ENCODE results near the gene URI1. TPM values are rescaled to one million over a fixed set of nuclear protein-coding genes. Genes with fewer than 3 reads are reported as not detected.
A peak's percentile ranks its signal among the peaks of the same experiment; 100 is the strongest.

The URI1 gene
- total and polyA plus RNA-seq, 5 donors from 2014 or later, result 11.9 to 60.8 (median 22.6) TPM

- Mint-ChIP-seq H3K4me1 (peaks cover 23 to 83% (median 56%) of the 10 kb centered on the region in 4 donors), H3K27ac (peak overlapping the region in 1 of 3 donors; percentile 1), H3K9me3 (no peaks in the 10 kb centered on the region), H3K4me3 (peak overlapping the region in 1 of 4 donors; percentile 18), H3K27me3 (no peaks in the 10 kb centered on the region), H3K36me3 (peaks cover 17% of the 10 kb centered on the region)
- Histone ChIP-seq H3K4me1 (ENCODE audit: control insufficient read depth, insufficient read depth, low read length, poor library complexity, severe bottlenecking) (peaks cover 10% of the 10 kb centered on the region), H3K36me3 (ENCODE audit: control insufficient read depth, insufficient read depth, low read length) (peaks cover 3% of the 10 kb centered on the region), H3K4me3 (ENCODE audit: low read depth, low read length) (no peak overlapping the region), H3K27me3 (ENCODE audit: control insufficient read depth, insufficient read depth, low read length) (no peaks in the 10 kb centered on the region), H3K27ac (ENCODE audit: insufficient read depth, low read length, poor library complexity, severe bottlenecking) (no peak overlapping the region), H3K9me3 (ENCODE audit: control insufficient read depth in 2 of 2, low read length in 2 of 2) (no peaks in the 10 kb centered on the region)
- DNase-seq (no peak), ATAC-seq (ENCODE audit: low read depth in 2 of 2) (no peak)
These were observed 10.1 kb downstream of the URI1 start for GRCh38 chr19:29952177-29952576.

GRCh38 chr19:29952646-29953045, 10.6 kb downstream of the URI1 start:
- Histone ChIP-seq H3K4me1 (ENCODE audit: control insufficient read depth, insufficient read depth, low read length, poor library complexity, severe bottlenecking) (peaks cover 5% of the 10 kb centered on the region), H3K27me3 (ENCODE audit: control insufficient read depth, insufficient read depth, low read length) (no peaks in the 10 kb centered on the region), H3K9me3 (ENCODE audit: control insufficient read depth in 2 of 2, low read length in 2 of 2) (no peaks in the 10 kb centered on the region), H3K27ac (ENCODE audit: insufficient read depth, low read length, poor library complexity, severe bottlenecking) (no peak overlapping the region), H3K4me3 (ENCODE audit: low read depth, low read length) (no peak overlapping the region), H3K36me3 (ENCODE audit: control insufficient read depth, insufficient read depth, low read length) (peaks cover 3% of the 10 kb centered on the region)
- Mint-ChIP-seq H3K4me3 (no peak overlapping the region), H3K27me3 (no peaks in the 10 kb centered on the region), H3K27ac (peak overlapping the region in 1 of 3 donors; percentile 1), H3K4me1 (peaks cover 20 to 82% (median 55%) of the 10 kb centered on the region in 4 donors), H3K9me3 (no peaks in the 10 kb centered on the region), H3K36me3 (peaks cover 20% of the 10 kb centered on the region)
- ATAC-seq (ENCODE audit: low read depth in 2 of 2) (no peak), DNase-seq (no peak)

GRCh38 chr19:29953352-29954247, 11.6 kb downstream of the URI1 start:
- Mint-ChIP-seq H3K4me3 (peak overlapping the region in 2 of 4 donors; percentile 22 to 51), H3K4me1 (peaks cover 19 to 81% (median 53%) of the 10 kb centered on the region in 4 donors), H3K9me3 (no peaks in the 10 kb centered on the region), H3K27ac (no peak overlapping the region), H3K27me3 (no peaks in the 10 kb centered on the region), H3K36me3 (peaks cover 14% of the 10 kb centered on the region)
- no peak overlapping the region for H3K27ac ChIP-seq (ENCODE audit: insufficient read depth, low read length, poor library complexity, severe bottlenecking)
- H3K9me3 ChIP-seq (ENCODE audit: control insufficient read depth in 2 of 2, low read length in 2 of 2), result no peaks in the 10 kb centered on the region
- no peaks in the 10 kb centered on the region for H3K27me3 ChIP-seq (ENCODE audit: control insufficient read depth, insufficient read depth, low read length)
- ATAC-seq (ENCODE audit: low read depth in 2 of 2) (no peak), DNase-seq (no peak)
- peaks cover 5% of the 10 kb centered on the region for H3K4me1 ChIP-seq (ENCODE audit: control insufficient read depth, insufficient read depth, low read length, poor library complexity, severe bottlenecking)
- H3K36me3 ChIP-seq (ENCODE audit: control insufficient read depth, insufficient read depth, low read length), result peaks cover 3% of the 10 kb centered on the region
- H3K4me3 ChIP-seq (ENCODE audit: low read depth, low read length), result no peak overlapping the region

- Histone ChIP-seq H3K36me3 (ENCODE audit: control insufficient read depth, insufficient read depth, low read length) (no peaks in the 10 kb centered on the region), H3K4me3 (ENCODE audit: low read depth, low read length) (no peak overlapping the region), H3K27ac (ENCODE audit: insufficient read depth, low read length, poor library complexity, severe bottlenecking) (no peak overlapping the region), H3K27me3 (ENCODE audit: control insufficient read depth, insufficient read depth, low read length) (no peaks in the 10 kb centered on the region), H3K9me3 (ENCODE audit: control insufficient read depth in 2 of 2, low read length in 2 of 2) (no peaks in the 10 kb centered on the region), H3K4me1 (ENCODE audit: control insufficient read depth, insufficient read depth, low read length, poor library complexity, severe bottlenecking) (peaks cover 6% of the 10 kb centered on the region)
- DNase-seq (no peak), ATAC-seq (ENCODE audit: low read depth in 2 of 2) (no peak)
- Mint-ChIP-seq H3K27me3 (no peaks in the 10 kb centered on the region), H3K4me1 (peaks cover 23 to 81% (median 53%) of the 10 kb centered on the region in 4 donors), H3K4me3 (no peak overlapping the region), H3K27ac (no peak overlapping the region), H3K9me3 (peaks cover 0 to 1% (median 0%) of the 10 kb centered on the region in 7 donors), H3K36me3 (peaks cover 23% of the 10 kb centered on the region)
These were observed 14.8 kb downstream of the URI1 start for GRCh38 chr19:29956855-29957254.

GRCh38 chr19:29961311-29961710, 19.3 kb downstream of the URI1 start:
- peaks cover 0 to 1% (median 0%) of the 10 kb centered on the region in 7 donors for H3K9me3 Mint-ChIP-seq
- Histone ChIP-seq H3K27me3 (ENCODE audit: control insufficient read depth, insufficient read depth, low read length) (no peaks in the 10 kb centered on the region), H3K4me3 (ENCODE audit: low read depth, low read length) (no peak overlapping the region), H3K9me3 (ENCODE audit: control insufficient read depth in 2 of 2, low read length in 2 of 2) (no peaks in the 10 kb centered on the region), H3K4me1 (ENCODE audit: control insufficient read depth, insufficient read depth, low read length, poor library complexity, severe bottlenecking) (peaks cover 35% of the 10 kb centered on the region), H3K27ac (ENCODE audit: insufficient read depth, low read length, poor library complexity, severe bottlenecking) (no peak overlapping the region), H3K36me3 (ENCODE audit: control insufficient read depth, insufficient read depth, low read length) (no peaks in the 10 kb centered on the region)
- no peaks in the 10 kb centered on the region for H3K27me3 Mint-ChIP-seq
- H3K4me3 Mint-ChIP-seq, result peak overlapping the region in 1 of 4 donors; percentile 11
- ATAC-seq (ENCODE audit: low read depth in 2 of 2), result no peak
- H3K4me1 Mint-ChIP-seq, result peaks cover 50 to 91% (median 68%) of the 10 kb centered on the region in 4 donors
- no peak for DNase-seq
- H3K36me3 Mint-ChIP-seq, result peaks cover 25% of the 10 kb centered on the region
- H3K27ac Mint-ChIP-seq, result no peak overlapping the region

DNA sequence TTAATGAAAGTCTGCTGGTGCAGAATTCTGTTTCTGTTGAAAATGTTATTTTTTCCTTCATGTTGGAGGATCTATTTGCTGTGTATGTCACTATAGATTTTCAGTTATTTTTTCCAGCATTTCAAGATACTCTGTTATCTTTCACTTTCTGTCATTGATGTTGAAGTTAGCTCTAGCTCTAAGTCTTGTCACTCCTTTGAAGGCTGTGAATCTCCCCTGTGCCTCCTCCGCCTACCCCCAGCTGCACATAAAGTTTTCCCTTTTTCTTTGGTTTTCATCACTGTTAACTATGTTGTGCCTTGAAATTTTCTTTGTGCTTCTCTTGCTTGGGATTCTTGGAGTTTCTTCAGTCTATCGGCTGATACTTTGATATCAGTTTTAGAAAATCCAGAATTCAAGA, 20.8 kb downstream of the URI1 start:
- Mint-ChIP-seq H3K4me3 (peak overlapping the region in 2 of 4 donors; percentile 1 to 36), H3K36me3 (peaks cover 20% of the 10 kb centered on the region), H3K9me3 (peaks cover 0 to 1% (median 0%) of the 10 kb centered on the region in 7 donors), H3K4me1 (peaks cover 64 to 93% (median 76%) of the 10 kb centered on the region in 4 donors), H3K27ac (peak overlapping the region in 2 of 3 donors; percentile 8 to 61), H3K27me3 (no peaks in the 10 kb centered on the region)
- H3K36me3 ChIP-seq (ENCODE audit: control insufficient read depth, insufficient read depth, low read length), result no peaks in the 10 kb centered on the region
- H3K27me3 ChIP-seq (ENCODE audit: control insufficient read depth, insufficient read depth, low read length), result no peaks in the 10 kb centered on the region
- H3K4me1 ChIP-seq (ENCODE audit: control insufficient read depth, insufficient read depth, low read length, poor library complexity, severe bottlenecking), result peaks cover 48% of the 10 kb centered on the region
- DNase-seq (no peak), ATAC-seq (ENCODE audit: low read depth in 2 of 2) (no peak)
- no peak overlapping the region for H3K27ac ChIP-seq (ENCODE audit: insufficient read depth, low read length, poor library complexity, severe bottlenecking)
- H3K9me3 ChIP-seq (ENCODE audit: control insufficient read depth in 2 of 2, low read length in 2 of 2), result no peaks in the 10 kb centered on the region
- H3K4me3 ChIP-seq (ENCODE audit: low read depth, low read length), result no peak overlapping the region

DNA sequence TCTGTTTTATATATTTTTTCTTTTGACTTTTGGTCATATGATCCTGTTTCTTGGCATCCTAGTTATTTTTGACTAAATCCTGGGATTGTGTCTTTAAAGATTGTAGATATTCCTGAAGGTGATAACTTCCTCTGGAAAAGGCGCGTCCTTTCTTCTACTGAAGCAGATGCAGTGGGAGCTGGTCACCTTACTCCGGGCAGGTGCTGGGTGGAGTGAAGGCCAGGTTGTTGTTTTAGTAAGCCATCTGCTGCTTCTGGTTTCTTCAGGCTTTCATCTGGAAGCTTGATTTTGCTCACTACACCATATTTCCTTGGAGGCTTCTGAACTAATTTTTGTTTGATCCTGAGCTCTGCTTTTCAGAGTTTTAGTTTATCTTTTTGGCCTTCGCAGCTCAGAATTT, 21.5 kb downstream of the URI1 start:
- H3K27ac Mint-ChIP-seq, result no peak overlapping the region
- H3K4me1 Mint-ChIP-seq, result peaks cover 62 to 89% (median 74%) of the 10 kb centered on the region in 4 donors
- H3K36me3 ChIP-seq (ENCODE audit: control insufficient read depth, insufficient read depth, low read length), result no peaks in the 10 kb centered on the region
- H3K4me3 Mint-ChIP-seq, result peak overlapping the region in 3 of 4 donors; percentile 23 to 59 (median 39)
- H3K27me3 Mint-ChIP-seq, result no peaks in the 10 kb centered on the region
- DNase-seq (no peak), ATAC-seq (ENCODE audit: low read depth in 2 of 2) (no peak)
- peaks cover 0 to 1% (median 0%) of the 10 kb centered on the region in 7 donors for H3K9me3 Mint-ChIP-seq
- H3K27ac ChIP-seq (ENCODE audit: insufficient read depth, low read length, poor library complexity, severe bottlenecking), result no peak overlapping the region
- no peaks in the 10 kb centered on the region for H3K27me3 ChIP-seq (ENCODE audit: control insufficient read depth, insufficient read depth, low read length)
- H3K9me3 ChIP-seq (ENCODE audit: control insufficient read depth in 2 of 2, low read length in 2 of 2), result no peaks in the 10 kb centered on the region
- H3K36me3 Mint-ChIP-seq, result peaks cover 20% of the 10 kb centered on the region
- H3K4me1 ChIP-seq (ENCODE audit: control insufficient read depth, insufficient read depth, low read length, poor library complexity, severe bottlenecking), result peaks cover 47% of the 10 kb centered on the region
- peak overlapping the region; percentile 17 for H3K4me3 ChIP-seq (ENCODE audit: low read depth, low read length)
